HL-60 (cell line): ENCODE results near the gene SPESP1.

Experiments used
- CTCF ChIP-seq: IDR thresholded peaks from one replicate; pipeline ENCODE4 v1.5.1; 2011; ENCODE audit warnings: low read length, control low read depth, inconsistent platforms; ENCODE audit not compliant: insufficient read depth
- GABPA ChIP-seq: IDR thresholded peaks from 2 replicates; pipeline ENCODE4 v1.6.1; 2012; ENCODE audit warnings: low read depth
- POLR2AphosphoS5 ChIP-seq: IDR thresholded peaks from 2 replicates; pipeline ENCODE4 v1.6.1; 2012; ENCODE audit warnings: low read depth
- REST ChIP-seq: IDR thresholded peaks from 2 replicates; pipeline ENCODE4 v1.6.1; 2012; ENCODE audit warnings: low read depth; ENCODE audit not compliant: insufficient replicate concordance

- no peak for TF ChIP-seq CTCF
- no peak for TF ChIP-seq GABPA
- TF ChIP-seq REST: no peak
- no peak for TF ChIP-seq POLR2AphosphoS5
Measured at GRCh38 chr15:68888419-68888818, 41.9 kb upstream of the SPESP1 start.
